ENCODE data around the gene JADE1. TPM values are rescaled to one million over a fixed set of nuclear protein-coding genes. Genes with fewer than 3 reads are reported as not detected.

JADE1 gene
- polyA plus RNA-seq, 1 of the 3 experiments (the other 2 are of a cell fraction): 9.1 TPM

DNA sequence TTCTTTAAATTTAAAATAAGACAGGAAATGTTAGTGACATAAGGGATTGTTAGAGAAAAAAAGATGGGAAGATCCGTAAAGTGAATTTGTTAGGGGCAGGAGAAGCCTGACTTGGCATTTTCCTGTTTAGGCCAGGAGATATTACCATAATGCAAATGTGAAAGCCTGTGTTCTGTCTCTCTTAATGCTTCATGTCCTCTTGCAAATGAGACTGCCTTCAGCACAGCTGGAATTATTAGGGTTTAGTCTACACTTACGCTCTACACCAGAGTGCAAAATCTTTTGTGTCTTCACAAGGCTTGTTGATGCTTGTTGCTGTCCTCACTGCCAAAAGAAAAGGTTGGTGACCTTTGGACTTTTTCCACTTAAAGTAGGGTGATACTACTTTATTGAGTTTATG lies 56.8 kb downstream of the JADE1 start:
- CTCF ChIA-PET: interaction anchor here (1.1 to 1.3 kb wide), 3 partner anchors 10 to 676 kb away, joined by 3 to 5 read pairs (median 4); no protein-coding TSS in a partner anchor
- POLR2A ChIA-PET: no interaction called here

More for the DNA sequence above, 56.8 kb downstream of the JADE1 start:
- H3K4me2 ChIP-seq: no peak overlapping the region
- H3K27ac ChIP-seq (ENCODE audit: low read depth in 2 of 2, low read length in 1 of 2): no peak overlapping the region
- H4K20me1 ChIP-seq (ENCODE audit: insufficient read depth): no peaks in the 10 kb centered on the region
- no peaks in the 10 kb centered on the region for H3K9me3 ChIP-seq
- peaks cover 0 to 14% of the 10 kb centered on the region in 2 experiments; a peak in 1 of 4 replicates for H3K4me1 ChIP-seq (ENCODE audit: control insufficient read depth in 1 of 2, insufficient read depth in 2 of 2, low read depth in 1 of 2, low read length in 1 of 2)
- TF ChIP-seq RXRA (IDR thresholded peaks at IDR 0.05; ENCODE audit: borderline replicate concordance, low read depth) (no peak), SIN3A (IDR thresholded peaks at IDR 0.05; ENCODE audit: borderline replicate concordance, low read depth, low read length) (no peak), FOSL2 (IDR thresholded peaks at IDR 0.05; ENCODE audit: borderline replicate concordance, low read depth) (no peak), EP300 (IDR thresholded peaks at IDR 0.05; ENCODE audit: borderline replicate concordance in 1 of 2, low read depth in 1 of 2, low read length in 1 of 2) (no peak), MXI1 (IDR thresholded peaks at IDR 0.05; ENCODE audit: low read depth, low read length) (no peak), REST (IDR thresholded peaks at IDR 0.05; ENCODE audit: low read depth, low read length) (no peak), FOXJ3 (CRISPR knock-in tag; IDR thresholded peaks at IDR 0.05) (no peak), SMC3 (IDR thresholded peaks at IDR 0.05; ENCODE audit: low read depth, low read length) (no peak), POLR2AphosphoS5 (IDR thresholded peaks at IDR 0.05; ENCODE audit: low read depth, low read length) (no peak), RAD21 (IDR thresholded peaks at IDR 0.05; ENCODE audit: low read length) (no peak), ELF1 (IDR thresholded peaks at IDR 0.05) (no peak), FOXM1 (IDR thresholded peaks at IDR 0.05; ENCODE audit: low read depth) (no peak), NRF1 (IDR thresholded peaks at IDR 0.05; ENCODE audit: low read depth, low read length) (no peak), MEF2A (IDR thresholded peaks at IDR 0.05; ENCODE audit: borderline replicate concordance, low read depth) (no peak), TAF1 (IDR thresholded peaks at IDR 0.05; ENCODE audit: borderline replicate concordance, low read depth, low read length) (no peak), GATA2 (CRISPR knock-in tag; IDR thresholded peaks at IDR 0.05) (no peak)
- TF ChIP-seq, protein P1, sequence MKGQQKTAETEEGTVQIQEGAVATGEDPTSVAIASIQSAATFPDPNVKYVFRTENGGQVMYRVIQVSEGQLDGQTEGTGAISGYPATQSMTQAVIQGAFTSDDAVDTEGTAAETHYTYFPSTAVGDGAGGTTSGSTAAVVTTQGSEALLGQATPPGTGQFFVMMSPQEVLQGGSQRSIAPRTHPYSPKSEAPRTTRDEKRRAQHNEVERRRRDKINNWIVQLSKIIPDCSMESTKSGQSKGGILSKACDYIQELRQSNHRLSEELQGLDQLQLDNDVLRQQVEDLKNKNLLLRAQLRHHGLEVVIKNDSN (IDR thresholded peaks at IDR 0.05; ENCODE audit: borderline replicate concordance, low read depth): no peak
- TF ChIP-seq, protein P2, sequence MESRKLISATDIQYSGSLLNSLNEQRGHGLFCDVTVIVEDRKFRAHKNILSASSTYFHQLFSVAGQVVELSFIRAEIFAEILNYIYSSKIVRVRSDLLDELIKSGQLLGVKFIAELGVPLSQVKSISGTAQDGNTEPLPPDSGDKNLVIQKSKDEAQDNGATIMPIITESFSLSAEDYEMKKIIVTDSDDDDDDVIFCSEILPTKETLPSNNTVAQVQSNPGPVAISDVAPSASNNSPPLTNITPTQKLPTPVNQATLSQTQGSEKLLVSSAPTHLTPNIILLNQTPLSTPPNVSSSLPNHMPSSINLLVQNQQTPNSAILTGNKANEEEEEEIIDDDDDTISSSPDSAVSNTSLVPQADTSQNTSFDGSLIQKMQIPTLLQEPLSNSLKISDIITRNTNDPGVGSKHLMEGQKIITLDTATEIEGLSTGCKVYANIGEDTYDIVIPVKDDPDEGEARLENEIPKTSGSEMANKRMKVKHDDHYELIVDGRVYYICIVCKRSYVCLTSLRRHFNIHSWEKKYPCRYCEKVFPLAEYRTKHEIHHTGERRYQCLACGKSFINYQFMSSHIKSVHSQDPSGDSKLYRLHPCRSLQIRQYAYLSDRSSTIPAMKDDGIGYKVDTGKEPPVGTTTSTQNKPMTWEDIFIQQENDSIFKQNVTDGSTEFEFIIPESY (IDR thresholded peaks at IDR 0.05; ENCODE audit: borderline replicate concordance, low read depth): no peak
- H3K9me2 ChIP-seq: no peaks in the 10 kb centered on the region
- 95% methylated on average over 2 of the region's 2 CpGs for WGBS (ENCODE audit: low lambda C conversion rate)
- H3K9ac ChIP-seq: no peak overlapping the region
- H3K36me3 ChIP-seq (replicated peaks in 1 of 2; ENCODE audit: control insufficient read depth in 1 of 2, insufficient read depth in 2 of 2, low read length in 1 of 2): peaks cover 36 to 91% of the 10 kb centered on the region in 2 experiments
- no peaks in the 10 kb centered on the region for H3F3A ChIP-seq (replicated peaks; ENCODE audit: insufficient read depth)
- no peak overlapping the region for H2AFZ ChIP-seq (ENCODE audit: low read depth)
- H3K4me3 ChIP-seq (ENCODE audit: low read depth in 2 of 2, low read length in 1 of 2): no peak overlapping the region
- no peaks in the 10 kb centered on the region for H3K27me3 ChIP-seq (ENCODE audit: insufficient read depth)
- no peak for DNase-seq
- peaks cover 7% of the 10 kb centered on the region; the same call in 1 of the 2 replicates for H3K79me2 ChIP-seq (ENCODE audit: insufficient read depth)

Data from SK-N-SH (cell line).